Progenitor cell of endocrine pancreas (in vitro differentiated cells): ENCODE measurements around the gene BOD1L2. TPM values are rescaled to one million over a fixed set of nuclear protein-coding genes. Genes with fewer than 3 reads are reported as not detected.

Experiments
- total RNA-seq: library from RNA; stranded (reverse); gene quantifications from 2 replicates; pipeline ENCODE4 v1.2.1, GENCODE V29; 2021

The BOD1L2 gene
- total RNA-seq, 1 donor from 2014 or later: not detected

Other genes with a start within 250 kb of the BOD1L2 start
- 8.9 and 11.4 TPM in 2 replicates for gene ST8SIA3, start 205.5 kb downstream of the BOD1L2 start, total RNA-seq